Fibroblast of lung (primary cell): ENCODE results near the gene LRIT3. TPM values are rescaled to one million over a fixed set of nuclear protein-coding genes. Genes with fewer than 3 reads are reported as not detected.

Source experiments
- DNase-seq, 2 donors: peaks; one replicate each; pipeline versions ENCODE4 v3.0.0 to v3.0.0-alpha.2; 2010; ENCODE audit warnings: low read depth in 2 of 2
- H2AFZ ChIP-seq: 2 replicates; pipeline ENCODE4 v1.5.1; 2012; ENCODE audit warnings: low read length, control low read depth, inconsistent platforms
- H3K27ac ChIP-seq: 2 replicates; pipeline ENCODE4 v1.5.1; 2011; ENCODE audit warnings: low read length, control low read depth; ENCODE audit not compliant: insufficient read depth
- H3K27me3 ChIP-seq: 2 replicates; pipeline ENCODE4 v1.5.1; 2011; ENCODE audit warnings: mild to moderate bottlenecking, low read length; ENCODE audit not compliant: control insufficient read depth, insufficient read depth
- H3K36me3 ChIP-seq: 2 replicates; pipeline ENCODE4 v1.5.1; 2011; ENCODE audit warnings: low read length; ENCODE audit not compliant: control insufficient read depth, insufficient read depth
- H3K4me1 ChIP-seq: 2 replicates; pipeline ENCODE4 v1.5.1; 2011; ENCODE audit warnings: low read length; ENCODE audit not compliant: control insufficient read depth, insufficient read depth; ENCODE audit errors: extremely low read depth
- H3K4me2 ChIP-seq: 2 replicates; pipeline ENCODE4 v1.5.1; 2011; ENCODE audit warnings: low read length, control low read depth; ENCODE audit not compliant: insufficient read depth; ENCODE audit errors: extremely low read depth
- H3K4me3 ChIP-seq, 4 experiments: fragments of 200-600 bp in 1 of 4; sonication (generic) in 1 of 4; replicated peaks in 1 of 4; 2 replicates each; pipeline ENCODE4 v1.5.1; 2011 to 2016; ENCODE audit warnings: low read length in 4 of 4, low read depth in 3 of 4, mild to moderate bottlenecking in 3 of 4, control low read depth in 2 of 4, inconsistent platforms in 1 of 4, mixed read lengths in 1 of 4; ENCODE audit not compliant: insufficient read depth in 1 of 4; ENCODE audit errors: control extremely low read depth in 1 of 4
- H3K79me2 ChIP-seq: 2 replicates; pipeline ENCODE4 v1.5.1; 2012; ENCODE audit warnings: mild to moderate bottlenecking, low read length, inconsistent platforms; ENCODE audit not compliant: control insufficient read depth, insufficient read depth
- H3K9ac ChIP-seq: 2 replicates; pipeline ENCODE4 v1.5.1; 2011; ENCODE audit warnings: mild to moderate bottlenecking, low read length, control low read depth; ENCODE audit not compliant: insufficient read depth
- H3K9me3 ChIP-seq: 2 replicates; pipeline ENCODE4 v1.5.1; 2012; ENCODE audit warnings: low read depth, low read length; ENCODE audit not compliant: control insufficient read depth, insufficient read depth
- H4K20me1 ChIP-seq: 2 replicates; pipeline ENCODE4 v1.5.1; 2011; ENCODE audit warnings: low read length; ENCODE audit not compliant: control insufficient read depth, insufficient read depth; ENCODE audit errors: extremely low read depth
- CTCF ChIP-seq, 2 donors: IDR thresholded peaks in 1 of 2; conservative IDR thresholded peaks in 1 of 2; 1 replicate in 1 of 2; 2 replicates in 1 of 2; pipeline ENCODE4 v1.5.1; 2011 to 2012; ENCODE audit warnings: low read length in 2 of 2, control low read depth in 1 of 2, inconsistent platforms in 1 of 2, low read depth in 1 of 2, mild to moderate bottlenecking in 1 of 2
- EZH2 ChIP-seq: IDR thresholded peaks from 2 replicates; pipeline ENCODE4 v1.5.1; 2012; ENCODE audit warnings: low read length, control low read depth, mild to moderate bottlenecking; ENCODE audit errors: missing control alignments
- polyA plus RNA-seq, 2 donors: library from polyadenylated mRNA; depleted of rRNA in 1 of 2; stranded (reverse) in 1 of 2; unstranded in 1 of 2; fragments of >200 nt; gene quantifications; 2 replicates each; pipeline ENCODE4 v1.2.1, GENCODE V29; 2011 to 2012; ENCODE audit warnings: missing spikeins in 1 of 2
- total RNA-seq: library from RNA; depleted of rRNA; stranded (reverse); fragments of >200 nt; gene quantifications from 2 replicates; pipeline ENCODE4 v1.2.1, GENCODE V29; 2014

The LRIT3 gene
- total and polyA plus RNA-seq, 2 donors (not counting 1 experiment from before 2014, with no cell fraction given), result under 0.01 to 0.01 TPM

GRCh38 chr4:109820563-109820962 is 27.3 kb upstream of the LRIT3 start:
- H3K36me3 ChIP-seq, result no peaks in the 10 kb centered on the region
- H3K4me1 ChIP-seq, result peaks cover 2% of the 10 kb centered on the region
- no peak overlapping the region for H2AFZ ChIP-seq
- no peaks in the 10 kb centered on the region for H3K27me3 ChIP-seq
- H3K27ac ChIP-seq, result no peak overlapping the region
- no peak for TF ChIP-seq EZH2
- no peak for TF ChIP-seq CTCF (conservative IDR thresholded peaks at IDR 0.05 in 1 of 2, IDR thresholded peaks at IDR 0.05 in 1 of 2; ENCODE audit: low read depth in 1 of 2, low read length in 2 of 2)
- no peak overlapping the region for H3K4me2 ChIP-seq
- H4K20me1 ChIP-seq, result no peaks in the 10 kb centered on the region
- no peak overlapping the region for H3K4me3 ChIP-seq
- H3K9me3 ChIP-seq, result no peaks in the 10 kb centered on the region
- H3K9ac ChIP-seq, result no peak overlapping the region
- H3K79me2 ChIP-seq, result peaks cover 22% of the 10 kb centered on the region
- peak in 1 of 2 donors; percentile 41 for DNase-seq

- DNase-seq, result no peak
- H3K79me2 ChIP-seq, result peaks cover 16% of the 10 kb centered on the region
Measured at GRCh38 chr4:109821185-109821584, 26.7 kb upstream of the LRIT3 start.

GRCh38 chr4:109826719-109827118 is 21.2 kb upstream of the LRIT3 start:
- no peak overlapping the region for H3K4me2 ChIP-seq
- no peak overlapping the region for H3K9ac ChIP-seq
- no peak overlapping the region for H3K27ac ChIP-seq
- H3K27me3 ChIP-seq, result no peaks in the 10 kb centered on the region
- H3K4me3 ChIP-seq, result no peak overlapping the region
- no peaks in the 10 kb centered on the region for H3K9me3 ChIP-seq
- H3K36me3 ChIP-seq, result no peaks in the 10 kb centered on the region
- no peak overlapping the region for H2AFZ ChIP-seq
- TF ChIP-seq EZH2 (no peak), CTCF (conservative IDR thresholded peaks at IDR 0.05 in 1 of 2, IDR thresholded peaks at IDR 0.05 in 1 of 2; ENCODE audit: low read depth in 1 of 2, low read length in 2 of 2) (peak in 1 of 2 donors; percentile 55)
- no peaks in the 10 kb centered on the region for H4K20me1 ChIP-seq
- no peaks in the 10 kb centered on the region for H3K4me1 ChIP-seq
- peak; percentile 12 to 48 for DNase-seq
- no peaks in the 10 kb centered on the region for H3K79me2 ChIP-seq

More at GRCh38 chr4:109821185-109821584, 26.7 kb upstream of the LRIT3 start:
- Histone ChIP-seq H3K4me3 (no peak overlapping the region), H3K9me3 (no peaks in the 10 kb centered on the region), H4K20me1 (no peaks in the 10 kb centered on the region), H3K4me2 (no peak overlapping the region), H3K9ac (no peak overlapping the region), H3K36me3 (no peaks in the 10 kb centered on the region), H3K27ac (no peak overlapping the region), H3K4me1 (peaks cover 2% of the 10 kb centered on the region), H2AFZ (no peak overlapping the region), H3K27me3 (no peaks in the 10 kb centered on the region)
- TF ChIP-seq EZH2 (no peak), CTCF (conservative IDR thresholded peaks at IDR 0.05 in 1 of 2, IDR thresholded peaks at IDR 0.05 in 1 of 2; ENCODE audit: low read depth in 1 of 2, low read length in 2 of 2) (no peak)
